Dendritic cell treated with granulocyte-macrophage colony-stimulating factor and Interleukin-4, amounts not matched to agents 40 ng/mL and 50 ng/mL, for 4 days (primary cell): ENCODE measurements around the gene RGS7.

Source experiments
- H3K27ac Mint-ChIP-seq: one replicate; pipeline ENCODE4 v1.8.0; 2022; ENCODE audit warnings: mild to moderate bottlenecking, mixed read lengths
- H3K27me3 Mint-ChIP-seq: one replicate; pipeline ENCODE4 v1.8.0; 2022; ENCODE audit warnings: mild to moderate bottlenecking, mixed read lengths
- H3K36me3 Mint-ChIP-seq: one replicate; pipeline ENCODE4 v1.8.0; 2022; ENCODE audit warnings: low read depth, mixed read lengths
- H3K4me1 Mint-ChIP-seq: one replicate; pipeline ENCODE4 v1.8.0; 2022; ENCODE audit warnings: low read depth, mixed read lengths
- H3K4me3 Mint-ChIP-seq: one replicate; pipeline ENCODE4 v1.8.0; 2022; ENCODE audit warnings: mild to moderate bottlenecking, moderate library complexity, mixed read lengths
- H3K9me3 Mint-ChIP-seq: one replicate; pipeline ENCODE4 v1.8.0; 2022; ENCODE audit warnings: mixed read lengths
- intact Hi-C: fragments of 100-400 bp; cut with micrococcal nuclease; formaldehyde crosslinking; loops from one replicate; pipeline ENCODE4 v1.15.0; 2022

RGS7 gene

GRCh38 chr1:240956424-240956823, 400.6 kb downstream of the RGS7 start:
- Mint-ChIP-seq H3K27me3 (peaks cover 2% of the 10 kb centered on the region), H3K4me1 (no peaks in the 10 kb centered on the region), H3K4me3 (no peak overlapping the region), H3K9me3 (no peaks in the 10 kb centered on the region), H3K36me3 (no peaks in the 10 kb centered on the region), H3K27ac (no peak overlapping the region)
- intact Hi-C loops, result no loop called here

- Mint-ChIP-seq H3K36me3 (no peaks in the 10 kb centered on the region), H3K4me3 (no peak overlapping the region), H3K4me1 (no peaks in the 10 kb centered on the region), H3K27me3 (peaks cover 2% of the 10 kb centered on the region), H3K27ac (no peak overlapping the region), H3K9me3 (no peaks in the 10 kb centered on the region)
- intact Hi-C loops, result no loop called here
Measured at GRCh38 chr1:240956020-240956419, 401.0 kb downstream of the RGS7 start.

GRCh38 chr1:240947438-240948224, 409.4 kb downstream of the RGS7 start:
- H3K27ac Mint-ChIP-seq, result no peak overlapping the region
- peaks cover 2% of the 10 kb centered on the region for H3K27me3 Mint-ChIP-seq
- intact Hi-C loops, result no loop called here
- no peaks in the 10 kb centered on the region for H3K9me3 Mint-ChIP-seq
- H3K4me3 Mint-ChIP-seq, result no peak overlapping the region
- no peaks in the 10 kb centered on the region for H3K36me3 Mint-ChIP-seq
- H3K4me1 Mint-ChIP-seq, result no peaks in the 10 kb centered on the region

GRCh38 chr1:240946926-240947325, 410.1 kb downstream of the RGS7 start:
- Mint-ChIP-seq H3K27ac (no peak overlapping the region), H3K9me3 (no peaks in the 10 kb centered on the region), H3K4me1 (no peaks in the 10 kb centered on the region), H3K27me3 (no peaks in the 10 kb centered on the region), H3K36me3 (no peaks in the 10 kb centered on the region), H3K4me3 (no peak overlapping the region)
- intact Hi-C loops, result no loop called here

GRCh38 chr1:240942901-240943300, 414.1 kb downstream of the RGS7 start:
- Mint-ChIP-seq H3K27me3 (no peaks in the 10 kb centered on the region), H3K4me3 (no peak overlapping the region), H3K36me3 (no peaks in the 10 kb centered on the region), H3K9me3 (peaks cover 10% of the 10 kb centered on the region), H3K4me1 (no peaks in the 10 kb centered on the region), H3K27ac (no peak overlapping the region)
- intact Hi-C loops, result no loop called here

GRCh38 chr1:240941701-240942370, 415.2 kb downstream of the RGS7 start:
- H3K36me3 Mint-ChIP-seq, result no peaks in the 10 kb centered on the region

GRCh38 chr1:240936911-240937668, 419.9 kb downstream of the RGS7 start:
- no peaks in the 10 kb centered on the region for H3K27me3 Mint-ChIP-seq
- intact Hi-C loops, result no loop called here
- H3K36me3 Mint-ChIP-seq, result no peaks in the 10 kb centered on the region
- no peak overlapping the region for H3K27ac Mint-ChIP-seq
- no peak overlapping the region for H3K4me3 Mint-ChIP-seq
- no peaks in the 10 kb centered on the region for H3K4me1 Mint-ChIP-seq
- H3K9me3 Mint-ChIP-seq, result peaks cover 25% of the 10 kb centered on the region

More at GRCh38 chr1:240941701-240942370, 415.2 kb downstream of the RGS7 start:
- H3K9me3 Mint-ChIP-seq, result peaks cover 19% of the 10 kb centered on the region
- no peaks in the 10 kb centered on the region for H3K27me3 Mint-ChIP-seq
- H3K4me3 Mint-ChIP-seq, result no peak overlapping the region
- H3K27ac Mint-ChIP-seq, result no peak overlapping the region
- no peaks in the 10 kb centered on the region for H3K4me1 Mint-ChIP-seq
- intact Hi-C loops, result no loop called here

- H3K4me1 Mint-ChIP-seq, result no peaks in the 10 kb centered on the region
Measured at GRCh38 chr1:240935920-240936319, 421.1 kb downstream of the RGS7 start.

GRCh38 chr1:240931031-240931430, 426.0 kb downstream of the RGS7 start:
- Mint-ChIP-seq H3K27ac (no peak overlapping the region), H3K4me3 (no peak overlapping the region), H3K27me3 (no peaks in the 10 kb centered on the region), H3K9me3 (peaks cover 24% of the 10 kb centered on the region), H3K36me3 (no peaks in the 10 kb centered on the region), H3K4me1 (no peaks in the 10 kb centered on the region)
- intact Hi-C loops, result no loop called here

More at GRCh38 chr1:240935920-240936319, 421.1 kb downstream of the RGS7 start:
- Mint-ChIP-seq H3K4me3 (no peak overlapping the region), H3K9me3 (peaks cover 25% of the 10 kb centered on the region), H3K27me3 (no peaks in the 10 kb centered on the region), H3K27ac (no peak overlapping the region), H3K36me3 (no peaks in the 10 kb centered on the region)
- intact Hi-C loops, result no loop called here

GRCh38 chr1:240928265-240928664, 428.7 kb downstream of the RGS7 start:
- H3K4me1 Mint-ChIP-seq, result no peaks in the 10 kb centered on the region
- H3K9me3 Mint-ChIP-seq, result peaks cover 33% of the 10 kb centered on the region
- no peaks in the 10 kb centered on the region for H3K27me3 Mint-ChIP-seq
- no peaks in the 10 kb centered on the region for H3K36me3 Mint-ChIP-seq
- no peak overlapping the region for H3K27ac Mint-ChIP-seq
- intact Hi-C loops, result no loop called here
- no peak overlapping the region for H3K4me3 Mint-ChIP-seq

GRCh38 chr1:240927821-240928220, 429.2 kb downstream of the RGS7 start:
- Mint-ChIP-seq H3K4me1 (no peaks in the 10 kb centered on the region), H3K9me3 (peaks cover 33% of the 10 kb centered on the region), H3K36me3 (no peaks in the 10 kb centered on the region), H3K27me3 (no peaks in the 10 kb centered on the region), H3K4me3 (no peak overlapping the region), H3K27ac (no peak overlapping the region)
- intact Hi-C loops, result no loop called here

GRCh38 chr1:240925273-240925672, 431.7 kb downstream of the RGS7 start:
- Mint-ChIP-seq H3K4me3 (no peak overlapping the region), H3K27ac (no peak overlapping the region), H3K27me3 (no peaks in the 10 kb centered on the region), H3K4me1 (no peaks in the 10 kb centered on the region), H3K36me3 (no peaks in the 10 kb centered on the region), H3K9me3 (peaks cover 38% of the 10 kb centered on the region)
- intact Hi-C loops, result no loop called here

- H3K4me1 Mint-ChIP-seq, result no peaks in the 10 kb centered on the region
- peaks cover 21% of the 10 kb centered on the region for H3K9me3 Mint-ChIP-seq
- no peaks in the 10 kb centered on the region for H3K27me3 Mint-ChIP-seq
- no peak overlapping the region for H3K4me3 Mint-ChIP-seq
- no peak overlapping the region for H3K27ac Mint-ChIP-seq
- no peaks in the 10 kb centered on the region for H3K36me3 Mint-ChIP-seq
- intact Hi-C loops, result no loop called here
Measured at GRCh38 chr1:240917976-240918375, 439.0 kb downstream of the RGS7 start.

- H3K27me3 Mint-ChIP-seq, result no peaks in the 10 kb centered on the region
- H3K4me3 Mint-ChIP-seq, result no peak overlapping the region
- H3K36me3 Mint-ChIP-seq, result no peaks in the 10 kb centered on the region
- intact Hi-C loops, result no loop called here
- H3K4me1 Mint-ChIP-seq, result no peaks in the 10 kb centered on the region
- peaks cover 8% of the 10 kb centered on the region for H3K9me3 Mint-ChIP-seq
- no peak overlapping the region for H3K27ac Mint-ChIP-seq
Measured at GRCh38 chr1:240914506-240914905, 442.5 kb downstream of the RGS7 start.
